Measurements from ENCODE around the gene SLC12A7.

SLC12A7 gene

DNA sequence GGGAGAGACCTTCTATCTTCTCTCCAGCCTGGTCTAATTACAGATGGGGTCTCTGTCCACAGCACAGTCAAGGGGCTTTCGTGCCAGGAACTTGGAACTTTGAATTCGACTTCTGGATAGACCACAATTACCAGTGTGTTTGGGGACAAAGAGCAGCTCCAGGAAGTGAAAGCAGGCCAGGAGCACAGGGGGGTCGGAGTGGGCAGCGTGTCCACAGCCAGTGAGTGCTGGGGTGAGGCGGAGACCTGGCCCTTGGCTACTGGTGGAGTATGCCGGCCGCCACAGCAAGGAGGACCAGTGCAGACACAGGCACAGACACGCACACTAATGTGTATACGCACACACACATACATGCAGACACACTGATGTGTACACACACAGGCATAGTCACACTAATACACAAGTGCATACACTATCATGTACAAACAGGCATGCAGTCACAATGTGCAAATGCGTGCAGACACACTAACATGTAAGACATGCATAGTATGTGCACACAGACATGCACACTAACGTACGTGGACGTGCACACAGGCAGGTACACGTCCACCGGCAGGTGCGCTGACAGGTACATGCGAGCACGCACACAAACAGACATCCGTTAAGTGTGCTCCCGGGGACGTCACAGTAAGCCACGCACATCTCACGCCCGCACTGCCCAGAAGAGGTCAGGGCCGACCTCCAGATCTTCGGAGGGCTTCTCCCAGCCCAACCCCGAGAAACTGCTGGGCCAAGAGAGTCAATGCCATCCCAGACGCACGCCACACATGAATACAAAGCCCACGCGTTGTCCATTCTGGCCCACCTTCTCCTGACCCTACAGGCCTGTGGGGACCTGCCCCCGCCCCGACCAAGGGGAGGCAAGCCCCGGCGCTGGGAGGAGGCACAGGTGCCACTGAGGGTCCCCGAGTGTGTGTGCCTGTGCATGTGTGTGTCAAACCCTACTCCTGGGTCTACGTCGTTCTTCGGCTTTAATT lies 56.8 kb downstream of the SLC12A7 start:
- ChIA-PET POLR2A (no interaction called here), CTCF (interaction anchor here (0.8 to 0.9 kb wide), 2 partner anchors 86 to 320 kb away, joined by 3 read pairs; no protein-coding TSS in a partner anchor)
- peaks cover 8 to 97% (median 68%) of the 10 kb centered on the region in 4 experiments for H3K36me3 ChIP-seq (ENCODE audit: control insufficient read depth in 4 of 4, insufficient read depth in 4 of 4, low read length in 3 of 4)
- no peak for DNase-seq
- no peak overlapping the region for H3K27ac ChIP-seq (ENCODE audit: insufficient read depth in 1 of 2, low read depth in 1 of 2, low read length in 2 of 2, poor library complexity in 1 of 2, severe bottlenecking in 2 of 2)
- H3K4me3 ChIP-seq (ENCODE audit: control insufficient read depth in 1 of 7, extremely low read depth in 1 of 7, insufficient read depth in 4 of 7, low read depth in 2 of 7, low read length in 6 of 7) = no peak overlapping the region
- no peaks in the 10 kb centered on the region for H3K27me3 ChIP-seq (replicated peaks in 2 of 5; ENCODE audit: control insufficient read depth in 4 of 5, insufficient read depth in 5 of 5, low read length in 4 of 5)
- H3K4me1 ChIP-seq (ENCODE audit: control extremely low read depth in 1 of 4, control insufficient read depth in 4 of 4, insufficient read depth in 4 of 4, low read length in 3 of 4) = no peaks in the 10 kb centered on the region
- 93% methylated on average over 35 of the region's 39 CpGs for WGBS (ENCODE audit: insufficient coverage)
- no peaks in the 10 kb centered on the region for H3K9me3 ChIP-seq (ENCODE audit: control extremely low read depth in 1 of 5, control insufficient read depth in 4 of 5, insufficient read depth in 2 of 5, low read depth in 1 of 5, low read length in 4 of 5)

- Histone ChIP-seq H3K9me3 (ENCODE audit: control extremely low read depth in 1 of 5, control insufficient read depth in 4 of 5, insufficient read depth in 2 of 5, low read depth in 1 of 5, low read length in 4 of 5) (no peaks in the 10 kb centered on the region), H3K27me3 (replicated peaks in 2 of 5; ENCODE audit: control insufficient read depth in 4 of 5, insufficient read depth in 5 of 5, low read length in 4 of 5) (no peaks in the 10 kb centered on the region), H3K36me3 (ENCODE audit: control insufficient read depth in 4 of 4, insufficient read depth in 4 of 4, low read length in 3 of 4) (peaks cover 6 to 88% (median 60%) of the 10 kb centered on the region in 4 experiments), H3K27ac (ENCODE audit: insufficient read depth in 1 of 2, low read depth in 1 of 2, low read length in 2 of 2, poor library complexity in 1 of 2, severe bottlenecking in 2 of 2) (no peak overlapping the region), H3K4me3 (ENCODE audit: control insufficient read depth in 1 of 7, extremely low read depth in 1 of 7, insufficient read depth in 4 of 7, low read depth in 2 of 7, low read length in 6 of 7) (no peak overlapping the region), H3K4me1 (ENCODE audit: control extremely low read depth in 1 of 4, control insufficient read depth in 4 of 4, insufficient read depth in 4 of 4, low read length in 3 of 4) (no peaks in the 10 kb centered on the region)
- 96% methylated on average over 35 of the region's 39 CpGs for WGBS (ENCODE audit: insufficient coverage)
- ChIA-PET CTCF (interaction anchor here (0.9 to 1.7 kb wide), 3 partner anchors 22 to 321 kb away, joined by 3 to 4 read pairs (median 3); no protein-coding TSS in a partner anchor), POLR2A (no interaction called here)
- no peak for DNase-seq
These were observed 57.7 kb downstream of the SLC12A7 start for GRCh38 chr5:1054018-1054798.

DNA sequence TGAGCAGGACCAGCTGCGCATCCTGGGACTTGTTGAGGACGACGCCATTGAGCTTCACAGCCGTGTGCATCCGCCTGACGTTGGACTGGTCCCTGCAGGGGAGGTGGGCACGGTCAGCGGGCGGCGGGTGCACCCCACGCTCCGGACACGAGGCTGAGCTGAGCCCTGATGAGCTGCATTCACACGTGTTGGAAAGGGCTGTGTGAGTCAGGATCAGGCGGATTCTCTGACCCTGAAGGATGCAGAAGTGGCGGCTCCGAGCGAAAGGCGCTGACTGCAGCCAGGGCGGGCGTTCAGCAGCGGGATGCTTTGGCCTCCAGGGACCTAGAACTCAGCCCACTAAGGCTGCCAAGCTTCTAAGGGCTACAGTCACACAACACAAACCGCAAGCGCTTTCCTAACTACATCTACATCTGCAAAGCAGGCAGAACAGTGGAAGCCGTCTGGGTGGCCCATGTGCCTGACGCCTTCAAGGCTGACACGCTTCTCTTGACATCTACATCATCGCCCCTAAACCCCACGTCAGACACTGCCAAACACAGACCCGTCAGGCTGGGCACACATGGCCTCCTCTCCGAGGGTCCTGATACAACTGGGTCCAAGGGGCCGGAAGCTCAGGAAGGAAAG lies 58.4 kb downstream of the SLC12A7 start:
- H3K9me3 ChIP-seq (ENCODE audit: control extremely low read depth in 1 of 5, control insufficient read depth in 4 of 5, insufficient read depth in 2 of 5, low read depth in 1 of 5, low read length in 4 of 5) = no peaks in the 10 kb centered on the region
- DNase-seq = no peak
- CTCF ChIA-PET = interaction anchor here (1.1 to 1.7 kb wide), 3 partner anchors 22 to 121 kb away, joined by 3 to 10 read pairs (median 4); no protein-coding TSS in a partner anchor

DNA sequence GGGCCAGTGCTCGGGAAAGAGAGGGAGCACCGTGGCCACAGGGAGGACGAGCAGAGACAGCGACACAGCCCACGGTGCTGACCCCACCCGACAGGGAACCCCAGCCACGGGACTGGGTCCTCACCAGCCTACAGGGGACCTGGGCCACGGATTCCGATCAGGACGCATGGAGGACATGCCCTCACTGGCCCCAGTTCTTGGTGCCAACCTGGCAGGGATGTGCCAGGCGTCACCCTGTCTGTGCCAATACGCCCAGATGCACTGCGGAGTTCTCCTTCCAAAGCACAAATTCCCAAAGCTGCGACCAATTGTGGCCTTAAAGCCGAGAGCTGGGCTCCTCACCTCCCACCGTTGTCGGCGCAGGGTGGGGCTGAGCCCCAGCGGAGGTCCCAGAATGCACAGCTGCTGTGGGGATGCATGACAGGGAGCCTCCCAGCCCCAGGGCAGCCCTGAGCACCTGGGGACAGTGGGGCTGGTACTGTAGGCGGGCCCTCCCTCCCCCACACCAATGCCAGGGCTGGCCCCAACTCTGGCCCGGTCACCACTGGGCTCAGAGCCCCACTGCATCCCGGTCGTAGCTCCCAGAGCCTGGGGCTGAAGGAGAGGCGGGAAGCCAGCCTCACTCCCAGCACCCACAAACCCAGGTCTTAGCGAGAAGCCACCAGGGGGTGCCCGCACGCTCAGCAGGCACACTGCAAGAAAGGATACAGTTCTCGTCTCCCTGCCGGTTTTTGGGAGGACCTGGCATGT lies 59.0 kb downstream of the SLC12A7 start:
- WGBS (ENCODE audit: insufficient coverage) = 92% methylated on average over 26 of the region's 29 CpGs
- no peak overlapping the region for H3K27ac ChIP-seq (ENCODE audit: insufficient read depth in 1 of 2, low read depth in 1 of 2, low read length in 2 of 2, poor library complexity in 1 of 2, severe bottlenecking in 2 of 2)
- no peaks in the 10 kb centered on the region for H3K27me3 ChIP-seq (replicated peaks in 2 of 5; ENCODE audit: control insufficient read depth in 4 of 5, insufficient read depth in 5 of 5, low read length in 4 of 5)
- no peaks in the 10 kb centered on the region for H3K4me1 ChIP-seq (ENCODE audit: control extremely low read depth in 1 of 4, control insufficient read depth in 4 of 4, insufficient read depth in 4 of 4, low read length in 3 of 4)
- ChIA-PET POLR2A (no interaction called here), CTCF (interaction anchor here (0.6 to 1.7 kb wide), 4 partner anchors 21 to 481 kb away, joined by 3 to 10 read pairs (median 4); no protein-coding TSS in a partner anchor)
- no peaks in the 10 kb centered on the region for H3K9me3 ChIP-seq (ENCODE audit: control extremely low read depth in 1 of 5, control insufficient read depth in 4 of 5, insufficient read depth in 2 of 5, low read depth in 1 of 5, low read length in 4 of 5)
- peaks cover 6 to 77% (median 54%) of the 10 kb centered on the region in 4 experiments for H3K36me3 ChIP-seq (ENCODE audit: control insufficient read depth in 4 of 4, insufficient read depth in 4 of 4, low read length in 3 of 4)
- peak in 2 of 3 donors; percentile 6 to 17 for DNase-seq
- no peak overlapping the region for H3K4me3 ChIP-seq (ENCODE audit: control insufficient read depth in 1 of 7, extremely low read depth in 1 of 7, insufficient read depth in 4 of 7, low read depth in 2 of 7, low read length in 6 of 7)

More for the DNA sequence above, 58.4 kb downstream of the SLC12A7 start:
- H3K4me3 ChIP-seq (ENCODE audit: control insufficient read depth in 1 of 7, extremely low read depth in 1 of 7, insufficient read depth in 4 of 7, low read depth in 2 of 7, low read length in 6 of 7) = no peak overlapping the region
- H3K27ac ChIP-seq (ENCODE audit: insufficient read depth in 1 of 2, low read depth in 1 of 2, low read length in 2 of 2, poor library complexity in 1 of 2, severe bottlenecking in 2 of 2) = no peak overlapping the region
- POLR2A ChIA-PET = no interaction called here
- no peaks in the 10 kb centered on the region for H3K27me3 ChIP-seq (replicated peaks in 2 of 5; ENCODE audit: control insufficient read depth in 4 of 5, insufficient read depth in 5 of 5, low read length in 4 of 5)
- WGBS (ENCODE audit: insufficient coverage) = 96% methylated on average over 31 of the region's 32 CpGs
- H3K4me1 ChIP-seq (ENCODE audit: control extremely low read depth in 1 of 4, control insufficient read depth in 4 of 4, insufficient read depth in 4 of 4, low read length in 3 of 4) = no peaks in the 10 kb centered on the region
- H3K36me3 ChIP-seq (ENCODE audit: control insufficient read depth in 4 of 4, insufficient read depth in 4 of 4, low read length in 3 of 4) = peaks cover 6 to 81% (median 57%) of the 10 kb centered on the region in 4 experiments

DNA sequence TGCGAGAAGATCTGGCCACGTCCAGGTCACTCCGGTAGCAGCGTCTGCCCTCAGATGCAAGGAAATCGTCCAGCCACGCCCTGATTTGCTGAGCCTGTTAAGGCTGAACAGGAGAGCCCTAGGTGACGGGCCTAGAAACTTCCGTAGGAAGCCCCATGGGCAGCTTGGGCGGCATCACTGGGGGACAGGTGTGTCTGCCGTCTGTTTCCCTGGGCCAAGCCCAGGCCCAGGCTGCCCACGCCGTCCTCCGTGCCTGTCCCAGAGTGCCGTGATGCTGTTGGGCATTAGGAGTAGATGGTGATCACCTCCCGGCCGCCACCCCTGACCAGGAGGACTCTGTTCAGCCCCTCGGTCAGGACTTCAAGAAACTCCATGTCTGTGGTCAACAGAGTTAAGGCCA lies 59.8 kb downstream of the SLC12A7 start:
- Histone ChIP-seq H3K27ac (ENCODE audit: insufficient read depth in 1 of 2, low read depth in 1 of 2, low read length in 2 of 2, poor library complexity in 1 of 2, severe bottlenecking in 2 of 2) (no peak overlapping the region), H3K4me3 (ENCODE audit: control insufficient read depth in 1 of 7, extremely low read depth in 1 of 7, insufficient read depth in 4 of 7, low read depth in 2 of 7, low read length in 6 of 7) (no peak overlapping the region), H3K27me3 (replicated peaks in 2 of 5; ENCODE audit: control insufficient read depth in 4 of 5, insufficient read depth in 5 of 5, low read length in 4 of 5) (no peaks in the 10 kb centered on the region), H3K4me1 (ENCODE audit: control extremely low read depth in 1 of 4, control insufficient read depth in 4 of 4, insufficient read depth in 4 of 4, low read length in 3 of 4) (no peaks in the 10 kb centered on the region), H3K9me3 (ENCODE audit: control extremely low read depth in 1 of 5, control insufficient read depth in 4 of 5, insufficient read depth in 2 of 5, low read depth in 1 of 5, low read length in 4 of 5) (no peaks in the 10 kb centered on the region), H3K36me3 (ENCODE audit: control insufficient read depth in 4 of 4, insufficient read depth in 4 of 4, low read length in 3 of 4) (peaks cover 4 to 70% (median 47%) of the 10 kb centered on the region in 4 experiments)
- ChIA-PET CTCF (interaction anchor here (0.6 to 1.4 kb wide), 2 partner anchors 89 to 481 kb away, joined by 3 to 10 read pairs; no protein-coding TSS in a partner anchor), POLR2A (no interaction called here)
- DNase-seq = no peak
- 95% methylated on average over 17 of the region's 17 CpGs for WGBS (ENCODE audit: insufficient coverage)

- ChIA-PET POLR2A (no interaction called here), CTCF (no interaction called here)
- Histone ChIP-seq H3K27me3 (replicated peaks in 2 of 5; ENCODE audit: control insufficient read depth in 4 of 5, insufficient read depth in 5 of 5, low read length in 4 of 5) (no peaks in the 10 kb centered on the region), H3K36me3 (ENCODE audit: control insufficient read depth in 4 of 4, insufficient read depth in 4 of 4, low read length in 3 of 4) (peaks cover 4 to 62% (median 43%) of the 10 kb centered on the region in 4 experiments), H3K9me3 (ENCODE audit: control extremely low read depth in 1 of 5, control insufficient read depth in 4 of 5, insufficient read depth in 2 of 5, low read depth in 1 of 5, low read length in 4 of 5) (no peaks in the 10 kb centered on the region), H3K27ac (ENCODE audit: insufficient read depth in 1 of 2, low read depth in 1 of 2, low read length in 2 of 2, poor library complexity in 1 of 2, severe bottlenecking in 2 of 2) (no peak overlapping the region), H3K4me3 (ENCODE audit: control insufficient read depth in 1 of 7, extremely low read depth in 1 of 7, insufficient read depth in 4 of 7, low read depth in 2 of 7, low read length in 6 of 7) (no peak overlapping the region), H3K4me1 (ENCODE audit: control extremely low read depth in 1 of 4, control insufficient read depth in 4 of 4, insufficient read depth in 4 of 4, low read length in 3 of 4) (no peaks in the 10 kb centered on the region)
- no peak for DNase-seq
- WGBS (ENCODE audit: insufficient coverage) = 94% methylated on average over 13 of the region's 16 CpGs
These were observed 60.5 kb downstream of the SLC12A7 start for GRCh38 chr5:1051366-1051720.
